Psoas muscle (tissue), 8 donors: ENCODE results near the gene WAPL. TPM values are rescaled to one million over a fixed set of nuclear protein-coding genes. Genes with fewer than 3 reads are reported as not detected.

Experiments
- ATAC-seq, 4 donors: fragments of 200-7000 bp; cut with Tn5 transposase; one replicate each; pipeline ENCODE4 v1.9.1; 2020; ENCODE audit warnings: moderate library complexity in 3 of 4, mild to moderate bottlenecking in 2 of 4
- DNase-seq, 2 donors: peaks; one replicate each; pipeline ENCODE4 v3.0.0-alpha.2; 2020
- H3K27ac ChIP-seq: fragments of 200-600 bp; one replicate; pipeline ENCODE4 v1.8.0; 2022
- H3K27me3 ChIP-seq, 3 donors: fragments of 200-600 bp in 1 of 3; one replicate each; pipeline versions ENCODE4 v1.6.1 to v1.8.0; 2013 to 2022; ENCODE audit warnings: low read length in 2 of 3, mild to moderate bottlenecking in 2 of 3, moderate library complexity in 1 of 3; ENCODE audit not compliant: insufficient read depth in 3 of 3
- H3K36me3 ChIP-seq, 2 donors: fragments of 200-600 bp in 1 of 2; one replicate each; pipeline versions ENCODE4 v1.6.1 to v1.8.0; 2013 to 2022; ENCODE audit warnings: low read depth in 1 of 2, mild to moderate bottlenecking in 1 of 2, moderate library complexity in 1 of 2; ENCODE audit not compliant: insufficient read depth in 1 of 2
- H3K4me1 ChIP-seq: fragments of 200-600 bp; one replicate; pipeline ENCODE4 v1.8.0; 2022
- H3K4me3 ChIP-seq: fragments of 200-600 bp; one replicate; pipeline ENCODE4 v1.8.0; 2022; ENCODE audit warnings: mild to moderate bottlenecking
- H3K9me3 ChIP-seq: fragments of 200-600 bp; one replicate; pipeline ENCODE4 v1.8.0; 2022
- CTCF ChIP-seq: fragments of 200-600 bp; IDR thresholded peaks from one replicate; pipeline ENCODE4 v1.8.0; 2022; ENCODE audit warnings: antibody characterized with exemption
- WGBS, 3 donors: extraction: QIAGEN DNeasy Blood & Tissue Kit; methylation state at CpG; one replicate each; pipeline versions ENCODE4 v1.1.6 to v1.1.7; 2013; 5-methylcytosine and 5-hydroxymethylcytosine counted together
- intact Hi-C, 2 donors: fragments of 100-400 bp; cut with DNase I; formaldehyde crosslinking; loops; one replicate each; pipeline versions ENCODE4 v1.11.0 to v1.14.2; 2022
- polyA plus RNA-seq, 3 donors: library from polyadenylated mRNA; stranded (reverse); fragments of 200-250 nt; gene quantifications; one replicate each; pipeline ENCODE4 v1.2.3, GENCODE V29; 2013
- total RNA-seq, 4 donors: library from RNA; stranded (reverse); fragmentation: NEBNext Ultra II Directional in 2 of 4; extraction: Animal tissue kit (Norgen Biotek cat#: 25700) in 2 of 4; gene quantifications; one replicate each; pipeline versions ENCODE4 v1.2.1 to v1.2.4, GENCODE V29; 2021 to 2023
- donor health status: healthy with polysubstance abuse.
- donor health status: DM: no; HTN: no; CAD: no; lungs with moderate emphysema.
- donor health status: Bipolar disorder and iron deficiency.
- donor health status: healthy.
- donor health status: DM: yes; HTN: yes; CAD: no.
- donor health status: DM: no; HTN: no; CAD: no.
- donor health status: DM: no; HTN: no; CAD: no.
- donor health status: DM: yes; HTN: yes; CAD: no.

The WAPL gene
- total and polyA plus RNA-seq, 7 donors: 20.0 to 63.7 (median 38.0) TPM

GRCh38 chr10:86423739-86424138 lies 97.9 kb downstream of the WAPL start:
- no peaks in the 10 kb centered on the region for H3K27me3 ChIP-seq
- H3K9me3 ChIP-seq: no peaks in the 10 kb centered on the region
- H3K27ac ChIP-seq: no peak overlapping the region
- ATAC-seq (no peak), DNase-seq (no peak)
- no peak for TF ChIP-seq CTCF
- no peaks in the 10 kb centered on the region for H3K4me1 ChIP-seq
- no peaks in the 10 kb centered on the region for H3K36me3 ChIP-seq
- WGBS, 3 donors: 34 to 42% (median 34%) methylated on average over 5 of the region's 5 CpGs
- intact Hi-C loops: no loop called here
- no peak overlapping the region for H3K4me3 ChIP-seq

GRCh38 chr10:86419101-86419500 lies 102.5 kb downstream of the WAPL start:
- 66 to 79% (median 77%) methylated on average over 2 of the region's 2 CpGs for WGBS, 3 donors
- TF ChIP-seq CTCF: no peak
- Histone ChIP-seq H3K4me3 (no peak overlapping the region), H3K36me3 (no peaks in the 10 kb centered on the region), H3K9me3 (no peaks in the 10 kb centered on the region), H3K27ac (no peak overlapping the region), H3K4me1 (no peaks in the 10 kb centered on the region), H3K27me3 (no peaks in the 10 kb centered on the region)
- no peak for ATAC-seq
- intact Hi-C loops: no loop called here
- no peak for DNase-seq

- no peak for TF ChIP-seq CTCF
Observed at GRCh38 chr10:86415583-86415982, 106.0 kb downstream of the WAPL start.

GRCh38 chr10:86415116-86415515 lies 106.5 kb downstream of the WAPL start:
- H3K9me3 ChIP-seq: no peaks in the 10 kb centered on the region
- intact Hi-C loops: no loop called here
- WGBS, 3 donors: 86 to 89% (median 87%) methylated on average over 3 of the region's 3 CpGs
- no peak overlapping the region for H3K27ac ChIP-seq
- TF ChIP-seq CTCF: no peak
- DNase-seq: no peak
- no peaks in the 10 kb centered on the region for H3K4me1 ChIP-seq
- H3K27me3 ChIP-seq: no peaks in the 10 kb centered on the region
- no peak for ATAC-seq
- no peaks in the 10 kb centered on the region for H3K36me3 ChIP-seq
- no peak overlapping the region for H3K4me3 ChIP-seq

More at GRCh38 chr10:86415583-86415982, 106.0 kb downstream of the WAPL start:
- H3K27me3 ChIP-seq: no peaks in the 10 kb centered on the region
- H3K4me1 ChIP-seq: no peaks in the 10 kb centered on the region
- intact Hi-C loops: no loop called here
- no peak overlapping the region for H3K27ac ChIP-seq
- H3K9me3 ChIP-seq: no peaks in the 10 kb centered on the region
- 38 to 45% (median 41%) methylated on average over 5 of the region's 5 CpGs for WGBS, 3 donors
- ATAC-seq (no peak), DNase-seq (no peak)
- H3K4me3 ChIP-seq: no peak overlapping the region
- H3K36me3 ChIP-seq: no peaks in the 10 kb centered on the region

GRCh38 chr10:86413046-86413728 lies 108.4 kb downstream of the WAPL start:
- TF ChIP-seq CTCF: no peak
- WGBS, 3 donors: 39 to 59% (median 48%) methylated on average over 6 of the region's 6 CpGs
- DNase-seq: no peak
- H3K27me3 ChIP-seq: no peaks in the 10 kb centered on the region
- no peak overlapping the region for H3K4me3 ChIP-seq
- H3K27ac ChIP-seq: no peak overlapping the region
- no peaks in the 10 kb centered on the region for H3K4me1 ChIP-seq
- H3K9me3 ChIP-seq: no peaks in the 10 kb centered on the region
- ATAC-seq: no peak
- intact Hi-C loops: no loop called here
- H3K36me3 ChIP-seq: no peaks in the 10 kb centered on the region
